GM03348 (cell line): ENCODE measurements around the gene MAML3.
A peak's percentile ranks its signal among the peaks of the same experiment; 100 is the strongest.

Experiments used
- DNase-seq: peaks from one replicate; pipeline ENCODE4 v3.0.0; 2012; ENCODE audit warnings: low spot score

The MAML3 gene

GRCh38 chr4:139782926-139783522 is 371.0 kb downstream of the MAML3 start:
- no peak for DNase-seq

GRCh38 chr4:139781066-139781465 is 372.9 kb downstream of the MAML3 start:
- DNase-seq = no peak

- no peak for DNase-seq
Observed at GRCh38 chr4:139779691-139780090, 374.3 kb downstream of the MAML3 start.

- no peak for DNase-seq
Observed at GRCh38 chr4:139777757-139778156, 376.2 kb downstream of the MAML3 start.

- no peak for DNase-seq
Observed at GRCh38 chr4:139776235-139776634, 377.7 kb downstream of the MAML3 start.

- no peak for DNase-seq
Observed at GRCh38 chr4:139774759-139775487, 379.1 kb downstream of the MAML3 start.

GRCh38 chr4:139773560-139774318 is 380.2 kb downstream of the MAML3 start:
- DNase-seq = no peak

- no peak for DNase-seq
Observed at GRCh38 chr4:139770361-139770760, 383.6 kb downstream of the MAML3 start.

- DNase-seq = no peak
Observed at GRCh38 chr4:139769364-139769763, 384.6 kb downstream of the MAML3 start.

GRCh38 chr4:139768896-139769295 is 385.1 kb downstream of the MAML3 start:
- DNase-seq = no peak

GRCh38 chr4:139768366-139768765 is 385.6 kb downstream of the MAML3 start:
- peak; percentile 37 for DNase-seq

GRCh38 chr4:139767585-139767984 is 386.4 kb downstream of the MAML3 start:
- no peak for DNase-seq

GRCh38 chr4:139767168-139767567 is 386.8 kb downstream of the MAML3 start:
- peak; percentile 87 for DNase-seq

- no peak for DNase-seq
Observed at GRCh38 chr4:139764686-139765310, 389.2 kb downstream of the MAML3 start.

GRCh38 chr4:139764182-139764581 is 389.8 kb downstream of the MAML3 start:
- DNase-seq = no peak

GRCh38 chr4:139763672-139764071 is 390.3 kb downstream of the MAML3 start:
- DNase-seq = no peak

GRCh38 chr4:139763205-139763604 is 390.8 kb downstream of the MAML3 start:
- DNase-seq = no peak

GRCh38 chr4:139762720-139763119 is 391.3 kb downstream of the MAML3 start:
- DNase-seq = no peak

GRCh38 chr4:139761461-139761860 is 392.5 kb downstream of the MAML3 start:
- peak; percentile 23 for DNase-seq

- DNase-seq = no peak
Observed at GRCh38 chr4:139760567-139760966, 393.4 kb downstream of the MAML3 start.

GRCh38 chr4:139759097-139759496 is 394.9 kb downstream of the MAML3 start:
- DNase-seq = no peak

- DNase-seq = no peak
Observed at GRCh38 chr4:139756391-139757180, 397.4 kb downstream of the MAML3 start.
